Chondrocyte (in vitro differentiated cells): ENCODE data around the gene CD52. TPM values are rescaled to one million over a fixed set of nuclear protein-coding genes. Genes with fewer than 3 reads are reported as not detected.
A peak's percentile ranks its signal among the peaks of the same experiment; 100 is the strongest.

ENCODE experiments used
- DNase-seq: peaks from one replicate; pipeline ENCODE4 v3.0.0; 2021; ENCODE audit warnings: mixed read lengths, low spot score
- H3K27ac Mint-ChIP-seq: one replicate; pipeline ENCODE4 v1.8.0; 2021; ENCODE audit warnings: mild to moderate bottlenecking, moderate library complexity, mixed read lengths; ENCODE audit not compliant: unreplicated experiment
- H3K27me3 Mint-ChIP-seq: 2 replicates; pipeline ENCODE4 v1.8.0; 2021; ENCODE audit warnings: low read depth, mixed read lengths
- H3K36me3 Mint-ChIP-seq: 2 replicates; pipeline ENCODE4 v1.8.0; 2021; ENCODE audit warnings: low read depth, mixed read lengths
- H3K4me1 Mint-ChIP-seq: 2 replicates; pipeline ENCODE4 v1.8.0; 2021; ENCODE audit warnings: low read depth, mild to moderate bottlenecking, mixed read lengths
- H3K4me3 Mint-ChIP-seq: one replicate; pipeline ENCODE4 v1.8.0; 2021; ENCODE audit warnings: mild to moderate bottlenecking, moderate library complexity, mixed read lengths; ENCODE audit not compliant: unreplicated experiment
- H3K9me3 Mint-ChIP-seq: 2 replicates; pipeline ENCODE4 v1.8.0; 2021; ENCODE audit warnings: low read depth, mixed read lengths
- long read RNA-seq: library from polyadenylated mRNA; stranded (forward); transcript quantifications from one replicate; pipeline ENCODE4 v2.0.0, GENCODE V29; 2021
- total RNA-seq: library from RNA; stranded (reverse); gene quantifications from 3 replicates; pipeline ENCODE4 v1.2.1, GENCODE V29; 2021
- TF ChIP-seq, protein P1 (sequence below): fragments of 200-600 bp; sonication (generic); IDR thresholded peaks from 2 replicates; pipeline ENCODE4 v1.5.0; 2021; ENCODE audit warnings: antibody characterized with exemption, mild to moderate bottlenecking, moderate library complexity

CD52 gene
- not detected in 3 replicates for total RNA-seq
- long read RNA-seq, result 0 reads

GRCh38 chr1:26317612-26318337, at the start of gene CD52:
TSS of gene CD52 (plus strand) at chr1:26317958. CDS start at chr1:26318018, 60 bp downstream.
- TF ChIP-seq, protein P1, sequence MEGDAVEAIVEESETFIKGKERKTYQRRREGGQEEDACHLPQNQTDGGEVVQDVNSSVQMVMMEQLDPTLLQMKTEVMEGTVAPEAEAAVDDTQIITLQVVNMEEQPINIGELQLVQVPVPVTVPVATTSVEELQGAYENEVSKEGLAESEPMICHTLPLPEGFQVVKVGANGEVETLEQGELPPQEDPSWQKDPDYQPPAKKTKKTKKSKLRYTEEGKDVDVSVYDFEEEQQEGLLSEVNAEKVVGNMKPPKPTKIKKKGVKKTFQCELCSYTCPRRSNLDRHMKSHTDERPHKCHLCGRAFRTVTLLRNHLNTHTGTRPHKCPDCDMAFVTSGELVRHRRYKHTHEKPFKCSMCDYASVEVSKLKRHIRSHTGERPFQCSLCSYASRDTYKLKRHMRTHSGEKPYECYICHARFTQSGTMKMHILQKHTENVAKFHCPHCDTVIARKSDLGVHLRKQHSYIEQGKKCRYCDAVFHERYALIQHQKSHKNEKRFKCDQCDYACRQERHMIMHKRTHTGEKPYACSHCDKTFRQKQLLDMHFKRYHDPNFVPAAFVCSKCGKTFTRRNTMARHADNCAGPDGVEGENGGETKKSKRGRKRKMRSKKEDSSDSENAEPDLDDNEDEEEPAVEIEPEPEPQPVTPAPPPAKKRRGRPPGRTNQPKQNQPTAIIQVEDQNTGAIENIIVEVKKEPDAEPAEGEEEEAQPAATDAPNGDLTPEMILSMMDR, result no peak
- Mint-ChIP-seq H3K27me3 (peaks cover 7% of the 10 kb centered on the region), H3K4me3 (no peak within 1 kb of the TSS), H3K27ac (peak within 1 kb of the TSS; percentile 15), H3K9me3 (no peaks in the 10 kb centered on the region), H3K4me1 (peaks cover 5% of the 10 kb centered on the region), H3K36me3 (no peaks in the 10 kb centered on the region)
- DNase-seq, result no peak

DNA sequence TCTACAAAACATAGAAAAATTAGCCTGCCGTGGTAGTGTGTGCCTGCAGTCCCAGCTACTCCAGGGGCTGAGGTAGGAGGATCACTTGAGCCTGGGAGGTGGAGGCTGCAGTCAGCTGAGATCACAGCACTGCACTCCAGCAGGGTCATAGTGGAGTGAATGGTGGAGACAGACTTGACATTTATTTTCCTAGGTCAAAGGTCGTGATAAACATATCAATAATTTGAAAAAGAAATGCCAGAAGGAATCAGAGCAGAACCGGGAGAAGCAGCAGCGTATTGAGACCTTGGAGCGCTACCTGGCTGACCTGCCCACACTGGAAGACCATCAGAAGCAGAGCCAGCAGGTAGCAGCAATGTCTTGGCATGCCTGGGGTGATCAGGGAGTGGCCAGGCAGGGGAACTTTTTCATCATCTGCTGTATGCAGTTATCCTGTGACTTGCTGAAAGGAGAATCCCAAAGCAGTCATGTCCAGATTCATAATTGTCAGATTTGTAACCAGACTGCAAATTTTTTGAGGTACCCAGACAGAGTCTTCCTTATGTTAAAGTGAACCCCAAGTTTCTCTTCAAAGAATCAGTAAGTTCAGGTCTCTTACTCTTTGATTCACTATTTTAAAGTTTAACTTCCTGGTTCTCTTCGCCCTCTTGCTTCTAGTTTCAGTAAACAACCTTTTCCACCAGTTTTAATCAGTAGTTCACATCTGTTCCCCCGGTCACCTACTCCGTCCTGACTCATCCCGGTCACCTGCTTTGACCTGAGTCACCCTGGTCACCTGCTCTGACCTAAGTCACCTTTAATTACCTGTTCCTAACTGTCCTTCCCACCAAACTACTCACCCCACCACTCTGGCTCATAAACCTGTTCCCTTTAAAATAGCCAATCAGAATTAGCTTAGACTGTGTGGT, 49.2 kb upstream of the CD52 start:
- peaks cover 7% of the 10 kb centered on the region for H3K9me3 Mint-ChIP-seq
- H3K27ac Mint-ChIP-seq, result no peak overlapping the region
- no peak overlapping the region for H3K4me3 Mint-ChIP-seq
- DNase-seq, result no peak
- no peaks in the 10 kb centered on the region for H3K4me1 Mint-ChIP-seq
- TF ChIP-seq, protein P1, result no peak
- peaks cover 33% of the 10 kb centered on the region for H3K36me3 Mint-ChIP-seq
- no peaks in the 10 kb centered on the region for H3K27me3 Mint-ChIP-seq

DNA sequence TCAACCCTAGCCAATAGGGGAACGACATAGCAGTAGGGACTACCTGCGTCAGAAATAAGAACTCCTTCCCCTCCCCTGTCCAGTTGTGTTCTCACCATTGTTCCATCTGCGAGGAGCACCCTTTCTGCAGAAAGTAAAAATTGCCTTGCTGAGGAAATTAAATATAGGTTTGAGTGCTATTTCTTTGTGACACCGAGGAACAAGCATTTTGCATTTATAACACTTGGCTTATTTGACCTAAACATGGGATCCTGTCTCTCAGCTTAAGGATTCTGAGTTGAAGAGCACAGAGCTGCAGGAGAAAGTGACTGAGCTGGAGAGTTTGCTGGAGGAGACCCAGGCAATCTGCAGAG, 48.6 kb upstream of the CD52 start:
- TF ChIP-seq, protein P1, result no peak
- DNase-seq, result no peak
- Mint-ChIP-seq H3K36me3 (peaks cover 30% of the 10 kb centered on the region), H3K27ac (no peak overlapping the region), H3K4me3 (no peak overlapping the region), H3K4me1 (peaks cover 1% of the 10 kb centered on the region), H3K27me3 (no peaks in the 10 kb centered on the region), H3K9me3 (peaks cover 7% of the 10 kb centered on the region)

- H3K27ac Mint-ChIP-seq, result peak overlapping the region; percentile 55
- peaks cover 54% of the 10 kb centered on the region for H3K4me1 Mint-ChIP-seq
- DNase-seq, result no peak
- no peaks in the 10 kb centered on the region for H3K27me3 Mint-ChIP-seq
- TF ChIP-seq, protein P1, result no peak
- H3K36me3 Mint-ChIP-seq, result peaks cover 15% of the 10 kb centered on the region
- H3K4me3 Mint-ChIP-seq, result no peak overlapping the region
- no peaks in the 10 kb centered on the region for H3K9me3 Mint-ChIP-seq
Observed at GRCh38 chr1:26274801-26275425, 42.8 kb upstream of the CD52 start.
